ENCODE measurements around the gene CAMSAP3. TPM values are rescaled to one million over a fixed set of nuclear protein-coding genes. Genes with fewer than 3 reads are reported as not detected.
"Not testable (repeated sequence)": the region's sequence is repeated elsewhere in the genome, so short reads cannot be mapped to it uniquely, and the experiment has no call there.

CAMSAP3 gene
- total and polyA plus RNA-seq, 2 donors (not counting 1 experiment from before 2014, with no cell fraction given), result 1.0 to 1.3 TPM

DNA sequence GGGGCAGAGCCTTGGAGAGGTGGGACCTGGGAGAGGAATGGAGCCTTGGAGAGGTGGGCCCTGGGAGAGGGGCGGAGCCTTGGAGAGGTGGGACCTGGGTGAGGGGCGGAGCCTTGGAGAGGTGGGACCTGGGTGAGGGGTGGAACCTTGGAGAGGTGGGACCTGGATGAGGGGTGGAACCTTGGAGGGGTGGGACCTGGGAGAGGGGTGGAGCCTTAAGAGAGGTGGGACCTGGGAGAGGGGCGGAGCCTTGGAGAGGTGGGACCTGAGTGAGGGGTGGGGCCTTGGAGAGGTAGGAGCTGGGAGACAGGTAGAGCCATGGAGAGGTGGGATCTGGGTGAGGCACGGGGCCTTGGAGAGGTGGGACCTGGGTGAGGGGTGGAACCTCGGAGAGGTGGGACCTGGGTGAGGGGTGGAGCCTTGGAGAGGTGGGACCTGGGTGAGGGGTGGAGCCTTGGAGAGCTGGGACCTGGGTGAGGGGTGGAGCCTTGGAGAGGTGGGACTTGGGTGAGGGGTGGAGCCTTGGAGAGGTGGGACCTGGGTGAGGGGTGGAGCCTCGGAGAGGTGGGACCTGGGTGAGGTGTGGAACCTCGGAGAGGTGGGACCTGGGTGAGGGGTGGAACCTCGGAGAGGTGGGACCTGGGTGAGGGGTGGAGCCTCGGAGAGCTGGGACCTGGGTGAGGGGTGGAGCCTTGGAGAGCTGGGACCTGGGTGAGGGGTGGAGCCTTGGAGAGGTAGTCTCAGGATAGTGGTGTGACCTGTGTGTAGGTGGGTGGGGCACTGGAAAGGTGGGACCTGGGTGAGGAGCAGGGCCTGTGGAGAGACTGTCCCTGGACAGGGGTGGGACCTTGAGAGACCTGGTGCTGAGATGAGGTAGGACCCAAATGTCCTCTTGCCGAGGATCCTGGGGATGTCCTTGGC, 48.2 kb downstream of the CAMSAP3 start:
- peaks cover 11% of the 10 kb centered on the region for H3K4me1 Mint-ChIP-seq
- not testable (repeated sequence) for H3K9me3 ChIP-seq (ENCODE audit: control extremely low read depth in 1 of 3, control insufficient read depth in 2 of 3, insufficient read depth in 1 of 3, low read length in 2 of 3); H3K4me3 Mint-ChIP-seq

GRCh38 chr19:7644550-7644877, 48.9 kb downstream of the CAMSAP3 start:
- Mint-ChIP-seq H3K4me1 (peaks cover 8% of the 10 kb centered on the region), H3K27me3 (no peaks in the 10 kb centered on the region), H3K4me3 (no peak overlapping the region), H3K27ac (no peak overlapping the region), H3K9me3 (ENCODE audit: insufficient read depth) (no peaks in the 10 kb centered on the region)
- Histone ChIP-seq H3K9me3 (ENCODE audit: control extremely low read depth in 1 of 3, control insufficient read depth in 2 of 3, insufficient read depth in 1 of 3, low read length in 2 of 3) (peaks cover 0 to 7% (median 0%) of the 10 kb centered on the region in 3 donors), H3K27me3 (replicated peaks in 1 of 4; ENCODE audit: control extremely low read depth in 1 of 4, control insufficient read depth in 3 of 4, insufficient read depth in 4 of 4, low read length in 3 of 4) (no peaks in the 10 kb centered on the region), H3K4me1 (ENCODE audit: control insufficient read depth in 2 of 2, insufficient read depth in 2 of 2, low read length in 2 of 2) (no peaks in the 10 kb centered on the region), H3K79me2 (ENCODE audit: control insufficient read depth, insufficient read depth, low read length) (peaks cover 9% of the 10 kb centered on the region), H3K36me3 (replicated peaks in 1 of 2; ENCODE audit: control extremely low read depth in 1 of 2, control insufficient read depth in 1 of 2, extremely low read depth in 1 of 2, insufficient read depth in 2 of 2, low read length in 1 of 2) (peaks cover 4 to 47% of the 10 kb centered on the region in 2 experiments), H4K20me1 (ENCODE audit: control insufficient read depth, insufficient read depth, low read length, poor library complexity, severe bottlenecking) (peaks cover 40% of the 10 kb centered on the region), H3K27ac (ENCODE audit: low read length in 2 of 2) (no peak overlapping the region), H3K4me3 (ENCODE audit: control extremely low read depth in 1 of 5, extremely low read depth in 1 of 5, insufficient read depth in 1 of 5, low read depth in 2 of 5, low read length in 4 of 5) (no peak overlapping the region), H3K9ac (ENCODE audit: low read length) (no peak overlapping the region), H3K4me2 (replicated peaks; ENCODE audit: low read depth, low read length, poor library complexity, severe bottlenecking) (no peak overlapping the region), H2AFZ (ENCODE audit: insufficient read depth, low read depth, low read length, poor library complexity, severe bottlenecking) (no peak overlapping the region)
- CTCF ChIA-PET, result no interaction called here
- TF ChIP-seq EZH2 (IDR thresholded peaks at IDR 0.05; ENCODE audit: borderline replicate concordance, insufficient read depth, low read depth, low read length, poor library complexity, severe bottlenecking) (no peak), CTCF (IDR thresholded peaks at IDR 0.05) (no peak)
- WGBS (ENCODE audit: insufficient coverage), result 99% methylated on average over 20 of the region's 20 CpGs
- POLR2A ChIA-PET, result no interaction called here
- DNase-seq, result no peak
- intact Hi-C loops (cut with micrococcal nuclease), result no loop called here
- ATAC-seq (ENCODE audit: low read depth), result no peak

More for the DNA sequence above, 48.2 kb downstream of the CAMSAP3 start:
- peaks cover 4 to 51% of the 10 kb centered on the region in 2 experiments for H3K36me3 ChIP-seq (replicated peaks in 1 of 2; ENCODE audit: control extremely low read depth in 1 of 2, control insufficient read depth in 1 of 2, extremely low read depth in 1 of 2, insufficient read depth in 2 of 2, low read length in 1 of 2)
- DNase-seq; ATAC-seq (ENCODE audit: low read depth); H3K4me1 ChIP-seq (ENCODE audit: control insufficient read depth in 2 of 2, insufficient read depth in 2 of 2, low read length in 2 of 2); H2AFZ ChIP-seq (ENCODE audit: insufficient read depth, low read depth, low read length, poor library complexity, severe bottlenecking); H3K4me3 ChIP-seq (ENCODE audit: control extremely low read depth in 1 of 5, extremely low read depth in 1 of 5, insufficient read depth in 1 of 5, low read depth in 2 of 5, low read length in 4 of 5); H3K79me2 ChIP-seq (ENCODE audit: control insufficient read depth, insufficient read depth, low read length); H3K9ac ChIP-seq (ENCODE audit: low read length); intact Hi-C loops (cut with micrococcal nuclease); H3K27ac ChIP-seq (ENCODE audit: low read length in 2 of 2); H3K27me3 ChIP-seq (replicated peaks in 1 of 4; ENCODE audit: control extremely low read depth in 1 of 4, control insufficient read depth in 3 of 4, insufficient read depth in 4 of 4, low read length in 3 of 4); CTCF ChIA-PET; H3K9me3 Mint-ChIP-seq (ENCODE audit: insufficient read depth); H3K27ac Mint-ChIP-seq; H3K27me3 Mint-ChIP-seq; H3K4me2 ChIP-seq (replicated peaks; ENCODE audit: low read depth, low read length, poor library complexity, severe bottlenecking): not testable (repeated sequence)
- peaks cover 40% of the 10 kb centered on the region for H4K20me1 ChIP-seq (ENCODE audit: control insufficient read depth, insufficient read depth, low read length, poor library complexity, severe bottlenecking)
- 81% methylated on average over 9 of the region's 10 CpGs for WGBS (ENCODE audit: insufficient coverage)
- POLR2A ChIA-PET, result interaction anchor here (0.6 kb wide), 1 partner anchor 253 kb away, joined by 3 read pairs; no protein-coding TSS in a partner anchor

Data from B cell (primary cell).